Uterus (tissue), 4 donors: ENCODE measurements around the gene PTEN. TPM values are rescaled to one million over a fixed set of nuclear protein-coding genes. Genes with fewer than 3 reads are reported as not detected.

Source experiments
- DNase-seq, 2 donors: peaks; one replicate each; pipeline ENCODE4 v3.0.0-alpha.2; 2019 to 2020
- H3K27ac ChIP-seq, 2 donors: fragments of 200-600 bp; sonication (generic); 1 replicate in 1 of 2; 2 replicates in 1 of 2; pipeline ENCODE4 v1.5.1; 2016 to 2018
- H3K27me3 ChIP-seq, 2 donors: fragments of 200-600 bp; sonication (generic); one replicate each; pipeline ENCODE4 v1.5.1; 2018 to 2019; ENCODE audit warnings: control low read depth in 1 of 2
- H3K36me3 ChIP-seq, 2 donors: fragments of 200-600 bp; sonication (generic); one replicate each; pipeline ENCODE4 v1.5.1; 2019; ENCODE audit warnings: control low read depth in 1 of 2
- H3K4me1 ChIP-seq, 2 donors: fragments of 200-600 bp; sonication (generic); one replicate each; pipeline ENCODE4 v1.5.1; 2018 to 2019; ENCODE audit warnings: control low read depth in 1 of 2
- H3K4me3 ChIP-seq, 2 donors: fragments of 200-600 bp; sonication (generic); 1 replicate in 1 of 2; 2 replicates in 1 of 2; pipeline ENCODE4 v1.5.1; 2018 to 2019; ENCODE audit warnings: mild to moderate bottlenecking in 1 of 2
- H3K9me3 ChIP-seq, 2 donors: fragments of 200-600 bp; sonication (generic); one replicate each; pipeline ENCODE4 v1.5.1; 2019; ENCODE audit warnings: control low read depth in 1 of 2
- CTCF ChIP-seq, 4 experiments: fragments of 200-600 bp in 2 of 4; fragments of 450-650 bp in 2 of 4; sonication (generic) in 2 of 4; IDR thresholded peaks; one replicate each; pipeline ENCODE4 v1.5.1; 2016 to 2019; ENCODE audit warnings: antibody characterized with exemption in 4 of 4, mild to moderate bottlenecking in 2 of 4, moderate library complexity in 1 of 4
- POLR2A ChIP-seq, 2 donors: fragments of 450-650 bp; IDR thresholded peaks; one replicate each; pipeline ENCODE4 v1.6.1; 2016; ENCODE audit warnings: antibody characterized with exemption in 2 of 2, mild to moderate bottlenecking in 1 of 2, moderate library complexity in 1 of 2
- intact Hi-C: fragments of 100-400 bp; cut with DNase I; formaldehyde crosslinking; loops from one replicate; pipeline ENCODE4 v1.15.1; 2023; ENCODE audit warnings: low total_unique reads
- small RNA-seq: library from RNA; depleted of rRNA; stranded (forward); fragments of <200 nt; gene quantifications from one replicate; pipeline ENCODE3, GENCODE V24; 2016
- total RNA-seq, 4 donors: library from RNA; depleted of rRNA in 3 of 4; stranded (reverse); fragments of >200 nt in 3 of 4; gene quantifications; one replicate each; pipeline versions ENCODE4 v1.1.0 to v1.2.4, GENCODE V29; 2014 to 2023
- donor health status: DM: yes; HTN: yes; CAD: no.

Gene PTEN
- total RNA-seq, 4 donors from 2014 or later = 40.0 to 317 (median 189) TPM

DNA sequence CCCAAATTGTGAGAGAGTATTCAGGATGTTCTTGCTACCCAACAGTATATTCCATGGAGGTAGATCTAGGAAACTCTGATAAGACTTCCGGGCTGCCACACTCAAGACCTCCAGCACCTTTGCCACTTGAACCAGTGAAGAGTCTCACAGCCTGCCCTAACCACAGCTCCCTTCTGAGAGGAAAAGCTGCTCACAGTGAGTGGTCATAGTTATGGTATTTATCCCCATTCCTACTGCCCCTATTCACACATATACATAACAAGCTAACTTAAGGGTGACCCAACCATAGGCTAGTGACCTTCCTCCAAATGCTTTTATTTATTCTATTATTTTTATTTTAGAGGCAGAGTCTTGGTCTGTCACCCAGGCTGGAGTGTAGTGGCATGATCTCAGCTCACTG is 156.3 kb downstream of the PTEN start:
- H3K27ac ChIP-seq = no peak overlapping the region

More for the DNA sequence above, 156.3 kb downstream of the PTEN start:
- intact Hi-C loops = no loop called here
- no peak for TF ChIP-seq CTCF (IDR thresholded peaks at IDR 0.05)
- no peak for TF ChIP-seq POLR2A (IDR thresholded peaks at IDR 0.05)
- DNase-seq = no peak
- Histone ChIP-seq H3K27me3 (no peaks in the 10 kb centered on the region), H3K36me3 (no peaks in the 10 kb centered on the region), H3K4me3 (no peak overlapping the region), H3K4me1 (no peaks in the 10 kb centered on the region), H3K9me3 (no peaks in the 10 kb centered on the region)

Small RNA genes lying within 50 kb of the gene (small RNA-seq; reads per million reads assigned to genes)
- gene RF00284 (not detected), gene RN7SL78P (not detected)

Other genes starting within 250 kb of the PTEN start
- 10 to 100 TPM; 16.2 to 30.2 (median 22.9) TPM for gene PAPSS2, start 203.7 kb upstream of the PTEN start, total RNA-seq
- 10 to 100 TPM; 13.8 to 69.9 (median 31.5) TPM for gene ATAD1, start 45.4 kb upstream of the PTEN start, total RNA-seq
- gene KLLN, start 92 bp upstream of the PTEN start, total RNA-seq = 1 to 10 TPM in 1 of 4 donors, under 1 TPM in 1, not detected in 2; 0.62 to 1.3 TPM